GM18502 (cell line): ENCODE data around the gene CDC42BPG.

Experiments
- ATAC-seq: cut with Tn5 transposase; IDR thresholded peaks from one replicate; pipeline ENCODE4 v1.9.1; 2021; ENCODE audit warnings: mild to moderate bottlenecking; ENCODE audit not compliant: unreplicated experiment, poor library complexity

Gene CDC42BPG, protein sequence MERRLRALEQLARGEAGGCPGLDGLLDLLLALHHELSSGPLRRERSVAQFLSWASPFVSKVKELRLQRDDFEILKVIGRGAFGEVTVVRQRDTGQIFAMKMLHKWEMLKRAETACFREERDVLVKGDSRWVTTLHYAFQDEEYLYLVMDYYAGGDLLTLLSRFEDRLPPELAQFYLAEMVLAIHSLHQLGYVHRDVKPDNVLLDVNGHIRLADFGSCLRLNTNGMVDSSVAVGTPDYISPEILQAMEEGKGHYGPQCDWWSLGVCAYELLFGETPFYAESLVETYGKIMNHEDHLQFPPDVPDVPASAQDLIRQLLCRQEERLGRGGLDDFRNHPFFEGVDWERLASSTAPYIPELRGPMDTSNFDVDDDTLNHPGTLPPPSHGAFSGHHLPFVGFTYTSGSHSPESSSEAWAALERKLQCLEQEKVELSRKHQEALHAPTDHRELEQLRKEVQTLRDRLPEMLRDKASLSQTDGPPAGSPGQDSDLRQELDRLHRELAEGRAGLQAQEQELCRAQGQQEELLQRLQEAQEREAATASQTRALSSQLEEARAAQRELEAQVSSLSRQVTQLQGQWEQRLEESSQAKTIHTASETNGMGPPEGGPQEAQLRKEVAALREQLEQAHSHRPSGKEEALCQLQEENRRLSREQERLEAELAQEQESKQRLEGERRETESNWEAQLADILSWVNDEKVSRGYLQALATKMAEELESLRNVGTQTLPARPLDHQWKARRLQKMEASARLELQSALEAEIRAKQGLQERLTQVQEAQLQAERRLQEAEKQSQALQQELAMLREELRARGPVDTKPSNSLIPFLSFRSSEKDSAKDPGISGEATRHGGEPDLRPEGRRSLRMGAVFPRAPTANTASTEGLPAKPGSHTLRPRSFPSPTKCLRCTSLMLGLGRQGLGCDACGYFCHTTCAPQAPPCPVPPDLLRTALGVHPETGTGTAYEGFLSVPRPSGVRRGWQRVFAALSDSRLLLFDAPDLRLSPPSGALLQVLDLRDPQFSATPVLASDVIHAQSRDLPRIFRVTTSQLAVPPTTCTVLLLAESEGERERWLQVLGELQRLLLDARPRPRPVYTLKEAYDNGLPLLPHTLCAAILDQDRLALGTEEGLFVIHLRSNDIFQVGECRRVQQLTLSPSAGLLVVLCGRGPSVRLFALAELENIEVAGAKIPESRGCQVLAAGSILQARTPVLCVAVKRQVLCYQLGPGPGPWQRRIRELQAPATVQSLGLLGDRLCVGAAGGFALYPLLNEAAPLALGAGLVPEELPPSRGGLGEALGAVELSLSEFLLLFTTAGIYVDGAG (N-terminal part only)

DNA sequence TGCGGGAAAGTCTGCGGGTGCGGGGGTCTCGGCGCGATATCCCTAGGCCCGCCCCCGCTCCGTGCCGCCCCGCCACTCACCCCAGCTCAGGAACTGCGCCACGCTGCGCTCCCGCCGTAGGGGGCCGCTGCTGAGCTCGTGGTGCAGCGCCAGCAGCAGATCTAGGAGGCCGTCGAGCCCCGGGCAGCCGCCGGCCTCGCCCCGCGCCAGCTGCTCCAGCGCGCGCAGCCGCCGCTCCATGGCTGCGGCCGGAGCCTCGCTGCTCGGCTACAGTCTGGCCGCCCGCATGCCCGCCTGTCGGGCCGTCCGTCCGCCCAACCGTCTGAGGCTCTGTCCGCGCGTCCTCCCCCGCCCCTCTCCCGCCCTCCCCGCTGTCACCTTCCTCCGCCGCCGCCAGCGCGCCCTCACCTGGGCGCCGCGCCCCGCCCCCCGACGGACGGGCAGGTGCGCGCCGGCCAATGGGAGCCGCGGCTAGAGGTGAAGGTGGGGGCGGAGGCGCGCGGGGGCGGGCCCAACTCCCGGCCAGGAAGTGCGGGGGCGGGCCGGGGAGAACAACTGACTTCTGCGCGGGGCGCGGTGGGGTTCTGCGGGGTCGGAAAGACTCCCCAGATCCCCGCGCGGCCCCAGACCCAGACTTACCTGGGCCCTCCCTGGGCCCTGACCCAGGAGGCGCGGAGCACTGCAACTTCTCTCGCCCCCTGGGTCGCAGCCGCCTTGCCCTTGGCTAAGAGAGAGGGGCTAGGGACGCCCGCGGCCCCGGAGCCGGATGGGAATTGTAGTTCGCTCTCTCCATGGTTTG lies at the start of gene CDC42BPG:
CDC42BPG (minus strand) TSS at position 324 of the 799 bp plus-strand sequence; CDS start at position 240, 84 bp downstream.
- ATAC-seq, result no peak

DNA sequence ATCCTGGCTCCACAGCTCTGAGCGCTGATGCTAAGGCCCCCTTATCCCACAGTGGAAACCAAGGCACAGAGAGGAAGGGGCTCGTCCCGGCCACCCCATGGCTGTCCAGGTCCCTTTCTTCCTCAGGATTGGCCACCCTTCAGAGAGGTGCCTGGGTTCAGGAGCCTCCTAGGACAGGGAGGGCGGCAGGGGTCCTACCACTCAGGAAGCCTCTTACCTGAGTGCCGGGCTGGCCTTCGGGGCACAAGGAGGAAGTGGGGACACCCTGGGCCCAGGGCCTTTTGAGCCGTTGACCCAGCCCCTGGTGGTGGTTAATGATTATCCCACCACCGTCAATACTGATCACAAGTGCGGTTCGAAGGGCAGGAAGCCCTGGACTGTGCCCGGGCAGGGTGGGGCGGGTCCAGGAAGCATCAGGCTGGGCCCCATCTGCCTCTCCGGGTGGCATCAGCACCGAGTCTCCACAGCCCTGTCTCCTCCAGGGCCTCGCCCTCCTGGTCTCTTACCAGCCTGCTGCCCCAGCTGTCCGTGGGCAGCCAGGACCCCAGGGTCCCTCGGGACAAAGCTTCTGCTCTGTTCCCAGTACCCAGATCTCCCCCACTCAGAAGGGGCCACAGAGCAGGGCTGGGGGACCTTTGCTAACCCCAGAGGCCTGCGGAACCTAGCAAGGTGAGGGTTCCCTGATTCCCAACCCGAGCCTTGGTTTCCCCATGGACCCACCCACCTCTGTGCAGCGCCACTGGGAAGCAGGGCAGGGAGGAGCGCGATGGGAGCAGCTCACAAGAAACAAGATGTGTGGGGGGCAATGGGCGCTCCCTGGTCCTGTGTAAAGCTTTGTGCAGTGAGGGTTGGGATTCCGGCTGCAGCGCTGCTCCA lies 49.0 kb upstream of the CDC42BPG start:
- ATAC-seq, result no peak

GRCh38 chr11:64892838-64893193 lies 48.4 kb upstream of the CDC42BPG start:
- ATAC-seq, result no peak

GRCh38 chr11:64892411-64892831 lies 48.0 kb upstream of the CDC42BPG start:
- no peak for ATAC-seq

- ATAC-seq, result no peak
Observed at GRCh38 chr11:64891880-64892279, 47.4 kb upstream of the CDC42BPG start.

- ATAC-seq, result no peak
Observed at GRCh38 chr11:64891215-64891848, 46.9 kb upstream of the CDC42BPG start.

DNA sequence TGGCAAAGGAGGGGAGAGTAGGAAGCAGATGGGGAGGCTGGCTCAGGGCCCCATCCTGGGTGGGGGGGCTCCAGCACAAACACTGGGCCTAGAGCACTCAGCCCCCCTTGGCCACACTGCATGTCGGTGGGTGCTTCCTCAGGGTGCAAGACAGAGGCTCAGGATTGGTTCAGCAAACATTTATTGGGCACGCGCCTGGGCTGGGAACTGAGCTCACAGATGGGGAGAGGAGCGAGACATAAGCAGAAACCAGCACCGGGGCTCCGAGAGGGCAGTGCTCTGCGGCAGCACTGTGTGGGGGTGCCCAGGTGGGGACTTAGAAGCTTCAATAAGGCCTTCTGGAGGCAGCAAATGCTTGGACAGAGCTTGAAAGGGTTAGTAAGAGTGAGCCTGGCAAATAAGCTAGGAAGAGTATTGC lies 46.1 kb upstream of the CDC42BPG start:
- ATAC-seq, result no peak

DNA sequence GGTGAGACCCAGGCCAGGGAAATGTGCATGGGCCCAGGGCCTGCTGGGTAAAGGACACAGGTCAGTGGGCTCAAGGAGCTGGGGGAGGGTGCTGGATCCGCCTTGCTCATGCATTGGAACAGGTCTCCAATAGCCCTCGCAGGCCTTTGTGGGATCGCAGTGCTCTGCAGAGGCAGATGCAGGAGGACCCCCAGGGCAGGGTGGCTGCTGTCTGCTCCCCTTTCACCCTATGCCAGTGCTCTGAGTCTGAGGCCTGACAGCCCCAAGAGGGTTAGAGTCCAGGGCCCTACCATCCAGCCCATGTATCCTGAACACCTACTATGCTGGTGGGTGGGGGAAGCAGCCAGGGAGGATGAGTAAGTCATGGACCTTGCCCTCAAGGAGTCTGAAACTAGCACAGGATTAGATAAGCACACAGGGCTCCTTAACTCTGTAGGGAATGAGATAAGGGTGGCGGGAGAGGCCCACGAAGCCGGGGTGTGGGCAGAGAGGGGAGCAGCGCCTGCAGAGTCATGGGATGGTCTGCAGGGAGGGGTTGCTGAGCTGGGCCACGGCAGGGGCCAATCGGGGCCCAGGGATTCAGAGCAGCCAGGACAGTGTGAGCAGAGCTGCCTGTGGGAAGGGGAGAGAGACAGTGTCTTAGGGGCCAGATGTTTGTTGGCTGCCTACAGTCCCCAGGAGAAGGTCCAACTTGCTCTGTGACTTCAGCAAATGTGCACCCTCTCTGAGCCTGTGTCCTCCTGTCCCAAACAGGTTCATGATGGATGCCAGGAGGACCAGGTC lies 44.5 kb upstream of the CDC42BPG start:
- ATAC-seq, result no peak

DNA sequence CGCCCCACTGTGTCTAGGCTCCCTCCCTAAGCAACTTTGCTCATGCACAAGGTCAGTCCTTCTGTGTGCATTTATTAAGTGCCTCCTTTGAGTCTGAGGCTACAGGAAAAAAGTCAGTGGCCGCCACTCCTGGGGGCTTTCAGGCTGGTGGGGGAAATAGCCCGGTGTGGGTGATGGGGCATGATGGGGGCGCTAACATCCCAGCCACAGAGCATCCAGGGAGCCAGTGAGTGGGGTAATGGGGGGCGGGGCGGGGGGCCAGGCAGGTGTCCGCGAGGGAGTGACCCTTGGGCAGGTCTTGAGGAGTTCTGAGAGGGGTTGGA lies 43.9 kb upstream of the CDC42BPG start:
- no peak for ATAC-seq

DNA sequence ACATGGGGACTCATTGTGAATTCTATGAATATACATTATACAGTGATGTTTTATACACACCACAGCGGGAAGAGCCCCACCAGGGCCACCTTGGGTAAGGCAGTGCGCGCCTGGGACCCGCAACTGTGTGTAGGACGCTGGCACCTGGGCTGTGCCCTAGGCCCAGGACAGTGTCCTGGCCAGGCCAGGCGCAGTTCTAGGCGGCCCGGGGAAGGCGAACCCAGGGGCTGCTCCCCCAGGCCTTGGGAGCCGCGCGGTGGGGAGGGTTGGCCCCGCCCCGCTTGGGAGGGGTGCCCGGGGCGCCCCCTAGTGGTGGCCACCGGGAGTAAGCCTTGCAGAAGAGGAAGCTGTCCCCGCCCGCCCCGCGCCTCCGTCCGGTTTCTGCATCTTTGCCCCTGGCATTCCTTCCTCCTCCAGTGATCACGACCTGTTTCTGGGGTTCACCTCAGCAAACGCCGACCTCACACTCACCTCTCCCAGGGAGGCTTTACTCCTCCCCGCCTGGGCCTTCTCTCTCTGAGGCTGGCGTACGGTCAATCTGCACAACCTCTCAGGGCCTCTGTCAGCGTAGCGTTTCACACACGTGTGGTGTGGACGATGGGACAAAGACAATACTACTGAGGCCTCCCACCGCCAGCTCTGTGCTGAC lies 43.4 kb upstream of the CDC42BPG start:
- peak; percentile 85 for ATAC-seq

DNA sequence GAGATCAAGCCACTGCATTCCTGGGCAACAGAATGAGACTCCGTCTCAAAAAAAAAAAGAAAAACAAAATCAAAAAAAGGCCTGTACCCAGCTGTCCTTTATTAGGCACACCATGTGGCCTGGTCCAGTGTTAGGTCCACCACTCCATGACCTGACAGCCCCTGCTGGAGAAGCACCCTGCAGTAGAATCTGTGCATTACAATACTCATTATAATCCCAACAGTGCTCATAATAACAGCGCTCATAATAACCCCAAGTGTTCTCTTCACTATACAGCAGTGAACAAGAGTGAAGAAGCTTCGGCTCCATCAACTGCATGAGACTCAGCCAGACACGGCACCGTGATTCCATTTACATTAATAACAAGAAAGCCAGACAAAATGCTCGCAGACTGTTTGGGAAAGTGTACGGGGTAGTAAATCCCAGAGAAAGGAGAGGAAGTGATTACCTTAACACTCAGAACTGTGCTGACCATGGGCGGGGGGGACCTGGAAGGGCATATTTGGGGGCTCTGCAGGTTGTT lies 42.8 kb upstream of the CDC42BPG start:
- ATAC-seq, result no peak

DNA sequence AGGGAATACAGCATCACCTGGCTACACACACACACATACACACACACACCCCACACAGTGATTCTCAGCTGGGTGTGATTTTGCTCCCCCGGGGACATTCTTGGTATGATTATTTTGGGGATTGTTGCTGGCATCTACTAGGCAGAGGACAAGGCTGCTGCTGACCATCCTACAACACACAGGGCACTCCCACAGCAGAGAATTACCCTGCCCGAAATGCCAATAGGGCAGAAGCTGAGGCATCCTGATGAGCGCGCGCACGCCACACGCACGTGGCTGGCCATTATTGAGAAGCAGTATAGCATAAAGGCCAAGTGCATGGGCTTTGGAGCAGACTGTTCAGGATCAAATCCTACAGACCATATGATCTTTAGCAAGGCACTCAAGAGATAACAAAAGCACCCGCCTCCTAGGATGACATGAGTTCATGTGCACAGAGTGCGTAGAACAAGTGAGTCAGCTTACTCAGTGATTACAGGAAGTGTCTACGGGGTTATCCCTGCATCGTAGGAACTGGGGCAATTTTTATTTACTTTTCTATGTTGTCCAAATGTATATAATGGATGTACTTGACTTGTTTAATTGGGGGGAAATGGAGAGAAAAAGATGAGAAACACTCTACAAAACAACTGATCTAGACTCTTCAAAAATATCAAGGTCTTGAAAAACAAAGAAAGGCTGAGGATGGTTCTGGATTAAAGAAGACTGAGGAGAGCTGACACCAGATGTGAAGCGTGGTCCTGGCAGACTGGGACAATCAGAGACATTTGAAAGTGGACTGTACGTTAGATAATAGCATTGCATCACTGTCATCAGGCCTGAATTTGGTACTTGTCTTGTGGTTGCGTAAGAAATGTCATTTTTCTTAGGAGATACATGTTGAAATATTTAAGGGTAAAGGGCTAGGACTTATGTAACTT lies 41.2 kb upstream of the CDC42BPG start:
- ATAC-seq, result no peak

DNA sequence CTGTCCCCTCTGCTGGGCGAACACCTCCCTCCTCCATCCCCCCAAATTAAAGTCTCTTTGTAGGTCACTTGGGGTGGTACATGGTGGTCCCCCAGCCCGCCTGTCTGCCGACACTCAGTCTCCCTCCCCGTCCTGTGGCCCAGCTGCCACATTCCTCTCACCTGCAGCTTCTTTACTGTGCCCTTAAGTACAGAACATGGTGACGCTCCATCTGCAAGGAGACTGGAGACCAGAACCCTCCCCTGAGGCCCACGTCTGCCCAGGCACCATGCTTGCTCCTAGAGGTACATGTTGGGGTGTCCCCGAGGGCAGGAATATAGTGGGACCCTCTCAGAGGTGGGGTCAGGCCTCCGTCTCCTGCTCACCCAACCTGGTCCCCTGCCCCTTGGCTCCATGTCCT lies 39.6 kb upstream of the CDC42BPG start:
- no peak for ATAC-seq

GRCh38 chr11:64883575-64883974 lies 39.1 kb upstream of the CDC42BPG start:
- no peak for ATAC-seq

GRCh38 chr11:64882243-64882642 lies 37.8 kb upstream of the CDC42BPG start:
- no peak for ATAC-seq

GRCh38 chr11:64881476-64881875 lies 37.0 kb upstream of the CDC42BPG start:
- no peak for ATAC-seq
